Transverse colon (tissue), 3 donors: ENCODE results near the gene MAL.

ENCODE experiments used
- POLR2A ChIP-seq: fragments of 450-650 bp; IDR thresholded peaks from one replicate; pipeline ENCODE4 v1.6.1; 2016; ENCODE audit warnings: antibody characterized with exemption, mild to moderate bottlenecking, moderate library complexity
- TF ChIP-seq, protein P1 (sequence below), 5 experiments: fragments of 200-600 bp in 3 of 5; fragments of 450-650 bp in 2 of 5; sonication (generic) in 3 of 5; IDR thresholded peaks; 1 replicate in 2 of 5; 2 replicates in 3 of 5; pipeline ENCODE4 v1.5.1; 2016 to 2017; ENCODE audit warnings: antibody characterized with exemption in 5 of 5, inconsistent platforms in 3 of 5, mild to moderate bottlenecking in 2 of 5, moderate library complexity in 1 of 5

DNA sequence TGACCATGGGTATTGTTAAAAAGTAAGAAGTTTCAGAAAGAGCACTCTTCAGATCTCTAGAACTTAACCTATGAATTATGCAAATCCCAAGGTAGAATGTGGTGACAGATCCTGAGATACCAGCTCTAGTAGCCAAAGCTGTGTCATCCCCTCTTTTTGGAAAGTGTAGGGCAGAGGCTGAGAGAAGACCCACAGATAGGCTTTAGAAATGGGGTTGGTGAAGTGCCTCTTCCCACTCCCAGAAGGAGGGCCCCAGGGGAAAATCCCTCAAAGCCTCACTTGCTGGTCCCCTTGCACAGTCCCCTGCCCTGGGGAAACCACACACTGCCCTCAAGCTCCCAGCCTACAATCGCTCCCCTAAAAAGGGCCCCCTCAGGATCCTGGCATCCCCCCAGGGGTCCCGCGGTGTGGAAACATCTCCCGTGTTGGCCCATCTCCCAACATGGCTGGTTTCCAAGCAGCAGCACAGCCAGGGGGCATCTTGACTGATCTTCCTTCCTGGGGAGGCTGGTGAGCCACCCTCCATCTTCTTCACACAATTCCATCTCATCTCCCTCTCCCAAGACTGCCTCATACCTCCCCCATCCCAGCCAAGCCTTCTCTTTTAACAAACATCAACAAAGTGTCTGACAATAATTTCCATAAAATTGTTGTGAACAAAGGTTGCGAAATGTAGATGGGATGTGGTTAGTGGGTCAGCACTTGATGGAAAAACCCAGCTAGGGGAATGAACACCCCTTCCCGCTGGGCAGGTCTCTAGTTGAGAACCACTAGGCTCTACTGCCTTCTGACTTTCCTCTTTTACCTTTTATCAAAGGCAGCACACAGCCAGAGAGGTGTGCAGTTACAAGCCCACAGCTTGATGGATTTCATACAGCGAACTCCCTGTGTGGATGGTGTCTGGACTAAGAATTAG, 25.1 kb downstream of the MAL start:
- TF ChIP-seq, protein P1, sequence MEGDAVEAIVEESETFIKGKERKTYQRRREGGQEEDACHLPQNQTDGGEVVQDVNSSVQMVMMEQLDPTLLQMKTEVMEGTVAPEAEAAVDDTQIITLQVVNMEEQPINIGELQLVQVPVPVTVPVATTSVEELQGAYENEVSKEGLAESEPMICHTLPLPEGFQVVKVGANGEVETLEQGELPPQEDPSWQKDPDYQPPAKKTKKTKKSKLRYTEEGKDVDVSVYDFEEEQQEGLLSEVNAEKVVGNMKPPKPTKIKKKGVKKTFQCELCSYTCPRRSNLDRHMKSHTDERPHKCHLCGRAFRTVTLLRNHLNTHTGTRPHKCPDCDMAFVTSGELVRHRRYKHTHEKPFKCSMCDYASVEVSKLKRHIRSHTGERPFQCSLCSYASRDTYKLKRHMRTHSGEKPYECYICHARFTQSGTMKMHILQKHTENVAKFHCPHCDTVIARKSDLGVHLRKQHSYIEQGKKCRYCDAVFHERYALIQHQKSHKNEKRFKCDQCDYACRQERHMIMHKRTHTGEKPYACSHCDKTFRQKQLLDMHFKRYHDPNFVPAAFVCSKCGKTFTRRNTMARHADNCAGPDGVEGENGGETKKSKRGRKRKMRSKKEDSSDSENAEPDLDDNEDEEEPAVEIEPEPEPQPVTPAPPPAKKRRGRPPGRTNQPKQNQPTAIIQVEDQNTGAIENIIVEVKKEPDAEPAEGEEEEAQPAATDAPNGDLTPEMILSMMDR (IDR thresholded peaks at IDR 0.05): no peak
- TF ChIP-seq POLR2A: no peak
